HG03521 (cell line): ENCODE results near the gene RIPPLY2.
A peak's percentile ranks its signal among the peaks of the same experiment; 100 is the strongest.

Experiments
- ATAC-seq: cut with Tn5 transposase; IDR thresholded peaks from one replicate; pipeline ENCODE4 v1.9.1; 2021; ENCODE audit warnings: mild to moderate bottlenecking, moderate library complexity; ENCODE audit not compliant: unreplicated experiment

Gene RIPPLY2

GRCh38 chr6:83859410-83860358 lies 6.5 kb downstream of the RIPPLY2 start, which contains the start of gene CYB5R4:
Gene CYB5R4 (plus strand): TSS chr6:83859689. CDS start chr6:83859783, 94 bp downstream.
- peak; percentile 99 for ATAC-seq

GRCh38 chr6:83860359-83860755 lies 7.2 kb downstream of the RIPPLY2 start:
- ATAC-seq, result no peak

GRCh38 chr6:83860782-83861495 lies 7.8 kb downstream of the RIPPLY2 start:
- ATAC-seq, result no peak

GRCh38 chr6:83862776-83863471 lies 9.8 kb downstream of the RIPPLY2 start:
- no peak for ATAC-seq

- no peak for ATAC-seq
Measured at GRCh38 chr6:83867043-83867442, 13.9 kb downstream of the RIPPLY2 start.

- ATAC-seq, result no peak
Measured at GRCh38 chr6:83867527-83868161, 14.5 kb downstream of the RIPPLY2 start.

GRCh38 chr6:83868639-83869038 lies 15.5 kb downstream of the RIPPLY2 start:
- ATAC-seq, result no peak

GRCh38 chr6:83870649-83871048 lies 17.5 kb downstream of the RIPPLY2 start:
- no peak for ATAC-seq

GRCh38 chr6:83872386-83873118 lies 19.4 kb downstream of the RIPPLY2 start:
- no peak for ATAC-seq

- no peak for ATAC-seq
Measured at GRCh38 chr6:83873869-83874268, 20.7 kb downstream of the RIPPLY2 start.

GRCh38 chr6:83875843-83876242 lies 22.7 kb downstream of the RIPPLY2 start:
- ATAC-seq, result no peak

GRCh38 chr6:83878902-83879644 lies 25.9 kb downstream of the RIPPLY2 start:
- ATAC-seq, result no peak

GRCh38 chr6:83879746-83880145 lies 26.6 kb downstream of the RIPPLY2 start:
- ATAC-seq, result no peak

GRCh38 chr6:83883240-83883639 lies 30.1 kb downstream of the RIPPLY2 start:
- no peak for ATAC-seq

GRCh38 chr6:83884523-83884922 lies 31.4 kb downstream of the RIPPLY2 start:
- ATAC-seq, result peak; percentile 80

GRCh38 chr6:83885984-83886383 lies 32.8 kb downstream of the RIPPLY2 start:
- no peak for ATAC-seq

GRCh38 chr6:83889621-83890020 lies 36.5 kb downstream of the RIPPLY2 start:
- ATAC-seq, result no peak

- ATAC-seq, result no peak
Measured at GRCh38 chr6:83890520-83890919, 37.4 kb downstream of the RIPPLY2 start.

GRCh38 chr6:83891586-83891985 lies 38.4 kb downstream of the RIPPLY2 start:
- no peak for ATAC-seq
